Caco-2 (cell line): ENCODE results near the gene ALG11. TPM values are rescaled to one million over a fixed set of nuclear protein-coding genes. Genes with fewer than 3 reads are reported as not detected.

Source experiments
- BruUV-seq: library from RNA; stranded (reverse); fragments of 400-500 nt; replicated peaks from 2 replicates; lab custom pipeline; 2021; lab: Mats Ljungman, UMichigan
- CTCF ChIA-PET: fragments of 300-600 bp; sonication (Branson Sonifier 250); formaldehyde crosslinking; loops from one replicate; lab custom pipeline; 2022; ENCODE audit warnings: antibody characterized with exemption; lab: Charles Lee
- POLR2A ChIA-PET: fragments of 300-600 bp; sonication (Branson Sonifier 250); formaldehyde crosslinking; loops from one replicate; lab custom pipeline; 2022; ENCODE audit warnings: antibody characterized with exemption; lab: Charles Lee
- DNase-seq, 2 experiments: peaks; one replicate each; pipeline versions ENCODE4 v3.0.0 to v3.0.0-alpha.2; 2020 to 2022
- H3K27me3 ChIP-seq: replicated peaks from 2 replicates; pipeline ENCODE4 v1.6.0; 2011; ENCODE audit warnings: low read length; ENCODE audit not compliant: control insufficient read depth, insufficient read depth
- H3K36me3 ChIP-seq: 2 replicates; pipeline ENCODE4 v1.5.1; 2011; ENCODE audit warnings: low read length; ENCODE audit not compliant: control insufficient read depth, insufficient read depth
- H3K4me1 ChIP-seq: fragments of 250-450 bp; sonication (Bioruptor Pico); 2 replicates; pipeline ENCODE4 v1.5.1; 2020; ENCODE audit warnings: mild to moderate bottlenecking
- H3K4me3 ChIP-seq: 2 replicates; pipeline ENCODE4 v1.5.1; 2011; ENCODE audit warnings: low read depth, mild to moderate bottlenecking, control low read depth, low read length
- H3K9me3 ChIP-seq: fragments of 250-450 bp; sonication (Bioruptor Pico); 2 replicates; pipeline ENCODE4 v1.5.1; 2020; ENCODE audit warnings: mild to moderate bottlenecking, moderate library complexity
- H3K27ac Mint-ChIP-seq: one replicate; pipeline ENCODE4 v1.8.0; 2022; ENCODE audit warnings: mixed read lengths; ENCODE audit not compliant: unreplicated experiment
- H3K27me3 Mint-ChIP-seq: one replicate; pipeline ENCODE4 v1.8.0; 2022; ENCODE audit warnings: mixed read lengths; ENCODE audit not compliant: insufficient read depth, unreplicated experiment
- H3K36me3 Mint-ChIP-seq: one replicate; pipeline ENCODE4 v1.8.0; 2022; ENCODE audit warnings: mild to moderate bottlenecking, mixed read lengths; ENCODE audit not compliant: insufficient read depth, unreplicated experiment
- H3K4me1 Mint-ChIP-seq: one replicate; pipeline ENCODE4 v1.8.0; 2022; ENCODE audit warnings: low read depth, mixed read lengths; ENCODE audit not compliant: unreplicated experiment
- H3K4me3 Mint-ChIP-seq: one replicate; pipeline ENCODE4 v1.8.0; 2022; ENCODE audit warnings: mild to moderate bottlenecking, moderate library complexity, mixed read lengths; ENCODE audit not compliant: unreplicated experiment
- H3K9me3 Mint-ChIP-seq: one replicate; pipeline ENCODE4 v1.8.0; 2022; ENCODE audit warnings: mixed read lengths; ENCODE audit not compliant: unreplicated experiment
- CTCF ChIP-seq, 2 experiments: fragments of 200-600 bp in 1 of 2; IDR thresholded peaks; 1 replicate in 1 of 2; 2 replicates in 1 of 2; pipeline versions ENCODE4 v1.5.1 to v1.8.0; 2011 to 2022; ENCODE audit warnings: antibody characterized with exemption in 1 of 2, control low read depth in 1 of 2, inconsistent platforms in 1 of 2, low read depth in 1 of 2, low read length in 1 of 2, mild to moderate bottlenecking in 1 of 2, moderate library complexity in 1 of 2; ENCODE audit not compliant: insufficient read depth in 1 of 2, severe bottlenecking in 1 of 2, unreplicated experiment in 1 of 2
- intact Hi-C: fragments of 100-400 bp; cut with micrococcal nuclease; formaldehyde crosslinking; loops from one replicate; pipeline ENCODE4 v1.10.0; 2022; ENCODE audit not compliant: unreplicated experiment
- total RNA-seq: library from RNA; stranded (reverse); gene quantifications from 2 replicates; pipeline ENCODE4 v1.2.3, GENCODE V29; 2022

Gene ALG11
- total RNA-seq, 1 experiment from 2014 or later = 47.7 TPM

- ChIA-PET POLR2A (no interaction called here), CTCF (no interaction called here)
- intact Hi-C loops = no loop called here
- Mint-ChIP-seq H3K27ac (peak overlapping the region; percentile 1), H3K27me3 (no peaks in the 10 kb centered on the region), H3K4me3 (no peak overlapping the region), H3K36me3 (no peaks in the 10 kb centered on the region), H3K4me1 (peaks cover 50% of the 10 kb centered on the region), H3K9me3 (peaks cover 11% of the 10 kb centered on the region)
- BruUV-seq = no TSS peak
- peaks cover 35% of the 10 kb centered on the region for H3K4me1 ChIP-seq
- no peak for TF ChIP-seq CTCF (IDR thresholded peaks at IDR 0.05; ENCODE audit: insufficient read depth in 1 of 2, low read depth in 1 of 2, low read length in 1 of 2, severe bottlenecking in 1 of 2, unreplicated experiment in 1 of 2)
- no peak for DNase-seq
- H3K27me3 ChIP-seq = no peaks in the 10 kb centered on the region
- no peak overlapping the region for H3K4me3 ChIP-seq
- H3K9me3 ChIP-seq = no peaks in the 10 kb centered on the region
- H3K36me3 ChIP-seq = 0 out of 2 replicates have a peak, but pooled peaks cover 2% of the 10 kb centered on the region
Measured at GRCh38 chr13:52005841-52006522, 6.2 kb upstream of the ALG11 start.

- Mint-ChIP-seq H3K9me3 (peaks cover 11% of the 10 kb centered on the region), H3K27me3 (no peaks in the 10 kb centered on the region), H3K27ac (peak overlapping the region; percentile 1), H3K4me3 (peak overlapping the region; percentile 45), H3K36me3 (peaks cover 2% of the 10 kb centered on the region), H3K4me1 (peaks cover 46% of the 10 kb centered on the region)
- intact Hi-C loops = no loop called here
- Histone ChIP-seq H3K4me3 (no peak overlapping the region), H3K36me3 (0 out of 2 replicates have a peak, but pooled peaks cover 2% of the 10 kb centered on the region), H3K27me3 (no peaks in the 10 kb centered on the region), H3K4me1 (peaks cover 29% of the 10 kb centered on the region), H3K9me3 (no peaks in the 10 kb centered on the region)
- TF ChIP-seq CTCF (IDR thresholded peaks at IDR 0.05; ENCODE audit: insufficient read depth in 1 of 2, low read depth in 1 of 2, low read length in 1 of 2, severe bottlenecking in 1 of 2, unreplicated experiment in 1 of 2) = no peak
- ChIA-PET POLR2A (no interaction called here), CTCF (no interaction called here)
- BruUV-seq = no TSS peak
- peak in 1 of 2 experiments; percentile 51 for DNase-seq
Measured at GRCh38 chr13:52006523-52007245, 5.5 kb upstream of the ALG11 start.

GRCh38 chr13:52009946-52010345 is 2.3 kb upstream of the ALG11 start:
- intact Hi-C loops = loop anchor here (2.0 kb wide), 1 partner anchor 99 kb away; no protein-coding TSS in a partner anchor
- no TSS peak for BruUV-seq
- TF ChIP-seq CTCF (IDR thresholded peaks at IDR 0.05; ENCODE audit: insufficient read depth in 1 of 2, low read depth in 1 of 2, low read length in 1 of 2, severe bottlenecking in 1 of 2, unreplicated experiment in 1 of 2) = no peak
- H3K36me3 Mint-ChIP-seq = peaks cover 11% of the 10 kb centered on the region
- ChIA-PET POLR2A (no interaction called here), CTCF (interaction anchor here (0.5 kb wide), 1 partner anchor 75 kb away, joined by 3 read pairs; no protein-coding TSS in a partner anchor)
- H3K27ac Mint-ChIP-seq = no peak overlapping the region
- H3K4me1 ChIP-seq = peaks cover 27% of the 10 kb centered on the region
- peak overlapping the region; percentile 79 for H3K4me3 ChIP-seq
- H3K27me3 ChIP-seq = no peaks in the 10 kb centered on the region
- H3K9me3 Mint-ChIP-seq = peaks cover 11% of the 10 kb centered on the region
- H3K36me3 ChIP-seq = 0 out of 2 replicates have a peak, but pooled peaks cover 2% of the 10 kb centered on the region
- H3K4me3 Mint-ChIP-seq = peak overlapping the region; percentile 99
- no peak for DNase-seq
- no peaks in the 10 kb centered on the region for H3K27me3 Mint-ChIP-seq
- no peaks in the 10 kb centered on the region for H3K9me3 ChIP-seq
- H3K4me1 Mint-ChIP-seq = peaks cover 44% of the 10 kb centered on the region
